T-helper 9 cell (primary cell): ENCODE results near the gene LY6G5B.

Experiments used
- DNase-seq: peaks from one replicate; pipeline ENCODE4 v3.0.0-alpha.2; 2020

The LY6G5B gene

DNA sequence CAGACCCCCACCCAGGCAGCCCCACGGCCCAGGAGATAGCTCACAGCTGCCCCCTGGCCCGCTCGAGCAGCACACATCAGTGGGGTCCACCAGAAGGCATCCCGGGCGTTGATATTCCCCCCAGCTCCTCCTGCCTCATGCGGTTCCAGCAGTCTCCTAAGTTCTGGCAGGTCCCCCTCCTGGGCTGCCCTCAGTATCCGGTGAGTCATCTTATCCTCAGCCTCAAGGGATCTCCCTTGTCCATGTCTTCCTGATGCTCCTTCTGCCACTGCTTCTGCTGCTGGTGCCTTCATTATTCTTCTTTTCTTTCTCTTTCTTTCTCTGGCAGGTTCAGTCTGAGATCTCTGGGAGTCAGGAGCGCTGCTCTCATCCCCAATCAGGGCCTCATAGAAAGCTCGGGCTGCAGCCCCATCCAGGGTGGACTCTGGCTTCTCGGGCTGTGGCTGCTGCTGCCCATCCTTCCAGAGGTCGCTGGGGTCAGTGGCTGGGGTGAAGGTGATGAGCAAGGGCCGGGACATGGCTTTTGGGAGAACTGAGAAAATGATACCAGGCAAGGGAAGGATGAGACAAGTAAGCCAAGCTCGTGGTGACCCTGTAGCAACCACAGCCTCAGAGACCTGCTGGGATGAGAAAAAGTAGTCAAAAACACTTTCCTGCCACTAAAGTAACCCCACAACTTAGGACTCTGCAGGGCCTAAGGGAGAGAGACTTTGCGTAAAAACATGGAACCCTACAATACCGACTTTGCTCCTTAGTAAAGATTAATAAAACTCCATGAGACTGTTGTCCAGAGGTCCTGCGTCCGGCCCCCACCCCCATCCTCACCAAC lies 5.6 kb upstream of the LY6G5B start:
- DNase-seq: no peak

DNA sequence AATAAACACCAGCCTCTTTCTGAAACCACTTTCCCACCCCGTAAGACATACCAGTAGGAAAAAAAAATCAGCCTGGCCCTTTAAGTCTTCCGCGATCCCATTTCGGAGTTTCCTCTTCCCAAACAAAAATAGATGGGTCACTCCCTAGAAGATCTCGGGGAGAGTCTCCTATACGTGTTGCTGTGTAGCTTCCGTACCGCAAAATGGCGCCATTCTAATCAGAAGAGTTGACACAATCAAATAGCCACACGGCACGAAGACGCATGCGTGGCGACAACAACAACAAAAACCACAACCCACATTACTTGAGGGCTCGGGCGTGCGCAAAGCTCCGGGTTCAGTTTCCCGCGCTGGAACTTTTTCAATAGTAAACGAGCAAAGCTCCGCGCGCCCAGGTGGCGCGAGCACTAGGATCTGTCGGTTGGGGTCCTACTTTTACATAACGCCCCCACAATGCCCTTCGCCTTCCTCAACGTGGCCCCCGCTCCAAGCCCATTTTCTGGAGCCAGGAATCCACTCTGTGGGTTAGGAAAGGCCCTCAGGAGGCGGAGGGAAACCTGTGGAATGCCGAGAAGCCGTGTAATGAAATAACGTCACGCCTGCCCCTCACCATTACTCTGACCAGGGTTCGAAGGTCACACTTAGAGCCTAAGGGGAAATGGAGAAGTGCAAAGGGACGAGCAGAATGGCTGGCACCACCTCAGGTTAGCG lies 4.8 kb upstream of the LY6G5B start, which contains the start of gene GPANK1:
TSS of gene GPANK1 (minus strand) at position 208 of the 711 bp plus-strand sequence. CDS start 519 bp downstream, outside the sequence.
- peak; percentile 84 for DNase-seq

DNA sequence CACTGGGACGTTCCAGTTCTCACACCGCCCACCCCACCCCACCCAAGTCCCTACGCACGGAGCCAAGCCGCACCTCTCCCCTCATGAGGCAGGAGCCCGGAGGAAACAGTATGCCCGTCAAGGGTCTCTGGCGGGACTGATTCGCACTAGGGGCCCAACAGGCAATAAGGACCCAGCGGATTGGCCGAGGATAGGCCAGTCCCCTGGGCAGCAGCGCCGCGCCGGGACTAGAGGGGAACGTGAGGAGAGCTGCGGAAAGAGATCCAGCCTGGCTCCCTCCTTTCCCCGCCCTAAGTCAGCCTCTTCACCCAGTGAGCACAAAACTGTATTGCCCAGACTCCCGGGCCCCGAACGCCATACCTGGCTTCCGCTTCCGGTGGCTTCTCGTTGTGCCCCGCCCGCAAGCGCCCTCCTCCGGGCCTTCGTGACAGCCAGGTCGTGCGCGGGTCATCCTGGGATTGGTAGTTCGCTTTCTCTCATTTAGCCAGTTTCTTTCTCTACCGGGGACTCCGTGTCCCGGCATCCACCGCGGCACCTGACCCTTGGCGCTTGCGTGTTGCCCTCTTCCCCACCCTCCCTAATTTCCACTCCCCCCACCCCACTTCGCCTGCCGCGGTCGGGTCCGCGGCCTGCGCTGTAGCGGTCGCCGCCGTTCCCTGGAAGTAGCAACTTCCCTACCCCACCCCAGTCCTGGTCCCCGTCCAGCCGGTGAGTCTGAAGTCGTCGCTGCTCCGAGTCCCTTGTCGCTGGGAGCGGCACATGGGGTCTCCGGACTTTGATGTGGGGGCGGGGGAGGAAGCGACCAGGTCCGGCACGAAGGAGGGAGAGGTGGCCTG lies 4.1 kb upstream of the LY6G5B start, which contains the start of gene CSNK2B:
TSS of gene CSNK2B (plus strand) at position 580 of the 836 bp plus-strand sequence. CDS start 752 bp downstream, outside the sequence.
- DNase-seq: peak; percentile 97

DNA sequence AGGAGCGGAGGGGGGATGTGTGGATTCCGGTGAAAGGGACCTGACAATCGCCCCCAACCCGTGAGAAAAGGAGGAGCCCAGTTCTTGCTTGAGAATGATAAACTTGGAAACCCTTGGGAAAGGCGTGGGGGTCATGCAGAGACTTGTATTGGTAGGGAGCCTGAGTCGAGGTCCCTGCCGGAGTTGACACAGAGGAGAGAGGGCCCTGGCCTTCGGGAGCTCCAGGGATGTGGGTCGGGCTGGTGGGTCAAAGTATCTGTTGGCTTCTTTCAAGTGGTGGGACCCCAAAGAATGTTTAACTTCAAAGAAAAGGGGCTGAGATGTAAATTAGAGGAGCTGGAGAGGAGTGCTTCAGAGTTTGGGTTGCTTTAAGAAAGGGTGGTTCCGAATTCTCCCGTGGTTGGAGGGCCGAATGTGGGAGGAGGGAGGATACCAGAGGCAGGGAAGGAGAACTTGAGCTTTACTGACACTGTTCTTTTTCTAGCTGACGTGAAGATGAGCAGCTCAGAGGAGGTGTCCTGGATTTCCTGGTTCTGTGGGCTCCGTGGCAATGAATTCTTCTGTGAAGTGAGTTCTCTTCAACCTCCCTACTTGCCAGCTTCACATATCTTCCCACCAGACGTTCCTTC lies 3.3 kb upstream of the LY6G5B start:
- DNase-seq: no peak

DNA sequence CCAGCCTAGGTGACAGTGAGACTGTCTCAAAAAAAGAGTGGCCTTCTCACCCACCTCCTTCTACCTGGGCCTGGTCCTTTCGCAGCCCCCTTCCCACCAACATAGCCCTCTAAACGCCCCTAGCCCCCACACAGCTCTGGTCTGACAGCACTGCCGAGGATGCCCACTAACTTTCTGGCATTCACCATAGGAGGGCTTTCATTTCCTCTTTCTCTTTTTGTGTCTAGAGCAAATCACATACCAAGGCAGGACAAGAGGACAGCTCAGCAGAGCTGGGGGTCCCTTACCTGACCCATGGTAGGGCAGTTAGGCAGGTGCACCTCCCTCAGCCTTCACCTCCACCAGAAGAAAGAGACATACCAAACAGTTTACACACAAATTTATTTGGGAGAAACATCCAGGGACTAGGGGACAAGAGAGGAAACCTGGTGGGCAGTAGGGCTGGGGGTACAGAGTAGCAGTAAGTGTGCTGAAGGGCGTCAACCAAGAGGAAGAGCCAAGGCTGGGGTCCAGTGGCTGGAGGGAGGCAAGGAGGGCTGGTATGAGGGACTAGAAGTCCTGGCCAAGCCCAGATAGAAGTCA lies 6.6 kb downstream of the LY6G5B start:
- DNase-seq: no peak

DNA sequence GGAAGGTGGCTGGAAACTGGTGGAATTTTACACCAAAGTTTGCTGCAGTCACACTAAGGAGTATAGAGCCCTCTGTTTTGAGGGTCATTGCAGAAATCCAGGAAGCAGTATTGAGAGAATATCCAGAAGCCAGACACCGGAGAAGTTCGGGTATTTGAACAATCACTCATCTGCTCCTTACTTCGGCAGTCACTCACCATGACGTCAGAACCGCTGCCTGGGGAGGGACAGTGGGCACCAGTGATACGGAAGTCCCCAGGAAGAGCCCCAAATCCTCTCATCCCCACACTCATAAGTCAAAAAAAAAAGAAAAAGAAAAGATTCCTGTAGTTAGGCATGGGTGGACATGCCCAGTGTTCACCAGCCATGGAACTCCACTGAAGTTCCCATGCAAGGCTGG lies 7.1 kb downstream of the LY6G5B start:
- DNase-seq: no peak

DNA sequence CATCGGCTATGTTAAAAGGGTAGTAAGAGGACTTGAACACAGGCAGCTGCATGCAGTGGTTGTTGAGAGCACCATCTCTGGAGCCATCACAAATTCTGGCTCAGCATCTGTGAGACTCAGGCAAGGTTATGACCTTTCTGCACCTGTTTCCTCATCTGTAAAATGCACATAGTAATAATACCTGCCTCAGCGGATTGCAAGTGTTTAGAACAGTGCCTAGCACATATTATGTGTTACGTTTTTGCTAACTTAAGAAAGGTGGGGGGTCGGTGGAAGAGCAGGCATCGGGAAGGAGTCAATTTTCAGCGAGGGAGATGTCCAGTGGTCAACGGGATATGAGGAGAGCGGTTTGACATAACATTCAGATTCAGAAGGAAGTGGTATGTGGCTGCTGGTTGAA lies 8.2 kb downstream of the LY6G5B start:
- DNase-seq: no peak

DNA sequence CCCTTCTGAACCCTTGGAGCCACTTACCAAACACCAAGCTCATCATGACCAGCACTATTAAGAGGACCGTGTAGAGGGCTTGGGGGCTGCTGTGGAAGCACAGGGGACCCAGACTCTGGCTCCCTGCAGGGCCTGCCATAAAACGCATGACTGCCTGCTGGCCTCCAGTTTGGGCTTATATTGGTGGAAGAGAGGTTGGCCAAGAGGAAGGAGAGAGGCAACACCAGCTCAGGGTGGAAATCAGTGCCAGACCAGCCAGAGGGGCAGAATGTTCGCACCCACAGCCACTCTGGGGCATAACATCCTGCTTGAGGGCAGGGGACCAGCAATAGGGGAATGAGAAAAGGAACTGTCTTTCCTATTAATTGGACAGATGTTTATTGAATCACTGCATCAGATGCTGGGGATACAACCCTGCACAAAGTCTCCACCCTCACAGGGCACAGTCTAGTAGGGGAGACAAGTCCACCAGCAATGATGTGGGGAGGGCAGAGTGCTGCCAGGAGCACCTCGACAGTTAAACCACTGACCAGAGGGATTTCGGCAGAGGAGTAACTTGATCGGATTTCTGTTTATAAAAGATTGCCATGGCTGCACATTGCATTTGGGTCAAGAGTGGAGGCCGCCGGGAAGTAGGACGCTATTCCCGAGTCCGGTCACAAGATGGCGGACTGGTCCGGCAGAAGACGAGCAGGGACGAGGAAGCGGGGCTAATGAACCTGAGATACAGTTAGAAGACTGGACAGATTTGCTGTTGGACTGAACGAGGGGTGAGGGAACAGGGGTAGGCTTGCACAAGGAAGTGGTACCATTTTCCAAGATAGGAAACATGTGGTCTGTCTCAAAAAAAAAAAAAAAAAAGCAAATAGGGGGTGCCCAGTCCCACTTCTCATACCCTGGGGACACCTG lies 10.7 kb downstream of the LY6G5B start, which contains the start of gene LY6G5C:
TSS of gene LY6G5C (minus strand) at position 842 of the 909 bp plus-strand sequence. CDS start at position 148, 694 bp downstream.
- DNase-seq: peak; percentile 43

DNA sequence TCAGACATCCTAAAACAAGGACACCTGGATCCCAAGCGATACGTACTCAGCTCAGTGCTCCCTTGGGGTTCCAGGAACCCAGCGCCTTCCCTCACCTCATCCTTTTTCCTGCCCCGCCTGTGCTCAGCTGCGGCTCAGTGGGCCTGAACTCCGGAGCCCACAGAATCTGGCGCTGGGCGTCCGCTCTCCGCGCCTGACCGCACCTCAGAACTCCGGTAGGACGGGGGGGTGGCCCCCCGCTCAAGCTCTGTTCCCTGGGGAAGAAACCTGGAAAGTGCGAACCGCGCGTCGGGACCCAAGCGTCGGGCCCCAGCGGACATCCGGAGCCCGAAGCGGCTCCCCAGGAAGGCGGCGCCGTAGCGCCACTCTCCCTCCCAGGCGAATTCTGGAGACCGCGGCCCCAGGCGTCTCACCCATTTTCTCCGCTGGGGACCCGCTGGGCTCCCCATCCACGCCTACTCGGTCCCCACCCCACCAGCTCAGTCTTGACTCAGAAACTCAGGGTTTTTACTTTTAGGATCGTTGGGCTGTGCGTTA lies 11.4 kb downstream of the LY6G5B start:
- DNase-seq: peak; percentile 26

DNA sequence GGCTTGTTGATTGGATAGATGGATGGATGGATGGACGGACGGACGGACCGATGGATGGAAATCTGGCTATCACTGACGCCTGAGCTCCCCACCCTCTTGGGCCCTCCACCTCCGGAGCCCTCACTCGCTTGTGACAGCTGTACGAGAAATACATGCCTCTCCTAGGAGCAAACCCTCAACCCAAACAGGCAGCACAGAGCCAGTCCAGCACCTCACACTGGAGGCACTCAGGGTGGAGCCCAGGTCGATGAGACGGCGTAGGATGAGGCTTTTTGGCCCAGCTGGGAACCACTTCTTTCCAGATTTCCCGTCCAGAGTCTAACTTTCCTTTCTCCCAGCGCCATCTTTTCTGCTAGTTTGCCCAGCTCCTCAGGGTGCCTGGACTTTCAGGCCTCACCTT lies 13.8 kb downstream of the LY6G5B start:
- no peak for DNase-seq

DNA sequence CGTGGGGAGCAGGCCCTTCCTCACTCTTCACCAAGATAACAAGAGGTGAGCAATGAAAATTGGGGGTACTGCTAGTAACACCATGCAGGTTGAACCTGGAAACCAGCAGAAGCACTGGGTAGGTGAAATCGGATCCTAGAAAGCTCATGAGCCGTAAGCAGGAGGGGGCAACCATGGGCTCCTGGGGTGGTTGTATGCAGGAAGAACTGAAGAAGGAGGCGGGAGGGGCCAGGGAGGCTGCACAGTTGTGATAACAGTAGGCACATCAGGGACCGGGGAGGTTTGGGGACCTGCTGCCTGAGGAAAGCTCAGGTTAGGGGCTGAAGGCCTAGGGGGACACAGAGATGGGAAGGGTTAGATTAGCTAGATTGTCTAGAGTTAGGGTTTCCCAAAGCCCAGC lies 16.7 kb downstream of the LY6G5B start:
- no peak for DNase-seq

DNA sequence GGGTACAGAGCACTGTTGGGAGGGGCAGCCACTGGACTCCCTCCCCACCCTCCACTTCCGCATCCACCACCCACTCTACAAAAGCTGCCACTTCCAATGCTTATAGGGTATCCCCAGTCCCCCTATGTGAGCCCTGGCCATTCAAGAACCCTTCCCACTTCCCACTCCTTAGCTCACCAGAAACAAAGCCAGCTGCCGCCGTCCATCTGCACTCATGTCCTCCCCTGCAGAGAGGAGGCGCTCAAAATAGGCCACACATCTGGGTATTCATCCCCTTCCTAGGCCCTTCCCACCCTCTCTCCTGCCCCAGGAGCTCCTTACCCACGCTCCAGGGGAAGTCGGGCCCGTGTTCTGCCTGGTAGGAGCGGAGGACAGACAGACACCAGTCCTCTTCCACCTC lies 17.5 kb downstream of the LY6G5B start:
- no peak for DNase-seq

DNA sequence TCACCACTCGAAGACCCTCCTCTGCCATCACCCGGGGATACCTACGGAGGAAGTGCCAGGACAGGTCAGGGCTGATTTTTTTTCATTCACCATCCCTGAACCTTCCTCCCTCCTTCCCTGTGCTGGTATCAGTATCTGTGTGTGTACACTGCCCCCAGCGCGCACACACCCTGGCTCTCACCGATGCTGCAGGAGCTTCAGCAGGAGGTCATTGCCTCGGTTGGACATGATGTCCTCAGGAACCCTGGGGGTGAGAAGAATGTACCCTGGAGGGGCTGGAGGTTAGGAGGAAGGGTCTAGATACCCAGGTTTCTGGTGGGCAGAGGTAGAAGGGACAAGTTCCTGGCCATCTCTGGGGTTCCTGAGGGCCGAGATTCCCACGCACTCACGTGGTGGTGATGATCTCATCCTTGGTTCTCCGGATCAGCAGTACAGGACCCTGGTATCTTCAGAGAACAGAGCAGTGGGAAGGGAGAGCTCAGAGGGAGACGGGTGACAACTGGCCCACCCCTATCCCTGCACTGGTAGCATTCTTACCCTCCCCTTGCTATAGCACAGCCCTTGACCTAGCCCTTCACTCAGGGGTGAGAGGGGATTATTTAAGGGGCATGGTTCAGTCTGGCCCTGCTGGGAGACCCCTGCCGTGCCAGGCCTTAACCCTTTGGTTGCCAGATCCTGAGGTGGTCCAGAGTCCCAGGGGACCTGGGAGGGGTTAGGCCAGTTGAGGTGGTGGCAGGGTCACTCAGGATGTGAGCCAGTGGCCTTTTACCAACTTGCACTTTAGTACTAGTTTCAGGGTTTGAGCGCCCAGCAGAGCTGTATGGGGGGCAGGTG lies 18.3 kb downstream of the LY6G5B start:
- DNase-seq: no peak

DNA sequence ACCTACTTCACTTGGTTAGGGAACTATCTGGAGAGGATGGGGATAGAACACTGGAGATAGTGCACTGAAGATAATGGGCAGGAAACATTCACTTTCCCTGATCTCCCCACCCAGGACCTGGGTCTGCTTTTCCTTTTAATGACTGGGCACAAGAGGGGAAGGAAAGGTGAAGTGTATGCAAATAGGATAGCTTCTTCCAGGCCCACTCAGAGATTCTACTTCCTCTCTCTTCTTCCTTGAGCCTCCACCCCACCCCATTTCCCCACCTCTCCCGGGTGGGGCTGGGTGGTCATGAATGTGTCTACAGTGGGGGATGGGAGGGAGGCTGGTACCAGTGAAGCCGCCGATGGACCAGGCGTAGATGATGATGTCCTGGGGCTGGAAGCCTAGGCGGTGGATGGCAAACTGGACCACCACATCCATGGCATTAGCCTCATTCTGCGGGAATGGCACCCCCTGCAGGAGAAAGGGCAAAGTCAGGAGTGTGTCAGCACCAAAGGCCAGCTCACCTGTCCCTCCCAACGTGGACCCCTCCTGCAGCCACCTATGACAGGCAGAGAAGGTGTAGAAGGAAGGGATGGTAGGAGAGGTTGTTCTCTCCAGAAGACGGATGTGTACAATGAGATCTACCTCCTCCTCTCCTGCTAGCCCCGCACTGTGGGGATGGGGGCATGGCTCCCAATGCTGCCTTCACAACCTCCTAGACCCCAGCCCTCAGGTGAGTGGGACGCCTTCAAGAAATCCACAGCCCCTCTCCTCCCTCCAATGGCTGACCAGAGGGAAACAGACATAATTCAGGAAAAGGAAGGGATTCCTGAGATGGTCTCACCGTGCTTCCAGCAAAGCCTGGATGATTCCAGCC lies 19.7 kb downstream of the LY6G5B start:
- no peak for DNase-seq

DNA sequence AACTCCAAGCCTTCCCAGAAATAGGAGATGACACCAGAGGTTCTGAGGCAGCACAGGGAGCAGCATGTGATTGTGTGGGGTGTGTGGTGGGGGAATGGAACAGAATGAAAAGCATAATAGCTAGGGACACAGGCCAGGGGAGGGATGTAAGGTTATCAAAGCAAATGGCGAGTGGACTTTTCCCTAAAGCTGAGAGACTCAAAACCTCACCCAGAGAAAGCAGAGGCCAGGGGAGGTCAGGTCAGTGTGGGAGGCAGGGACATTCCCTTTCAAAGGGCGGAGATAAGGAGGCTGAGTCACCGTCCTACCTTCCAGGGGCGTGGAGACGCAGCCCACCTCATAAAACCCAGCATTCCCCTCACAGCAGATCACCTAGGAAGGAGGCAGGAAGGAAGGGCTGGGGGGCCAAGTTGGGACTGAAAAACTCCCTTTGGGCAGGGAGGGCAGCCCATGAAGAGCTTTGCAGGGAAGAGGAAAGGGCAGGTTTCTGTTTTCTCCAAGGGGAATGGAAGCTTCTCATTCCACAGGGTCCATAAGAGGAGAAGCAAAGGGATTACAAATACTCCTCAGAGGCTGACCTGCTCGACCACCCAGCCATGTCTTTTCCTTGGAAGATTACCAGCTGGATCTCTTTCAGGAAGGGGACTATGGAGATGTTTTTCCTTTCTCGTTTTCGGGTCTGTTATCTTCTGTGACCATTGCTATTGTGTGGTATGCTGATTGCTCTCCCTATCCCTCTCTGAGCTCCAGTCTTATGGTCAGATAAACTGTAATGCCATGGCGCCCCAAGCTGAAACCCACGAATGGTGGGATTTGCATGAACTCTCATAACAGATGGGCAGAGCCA lies 20.7 kb downstream of the LY6G5B start:
- DNase-seq: no peak

DNA sequence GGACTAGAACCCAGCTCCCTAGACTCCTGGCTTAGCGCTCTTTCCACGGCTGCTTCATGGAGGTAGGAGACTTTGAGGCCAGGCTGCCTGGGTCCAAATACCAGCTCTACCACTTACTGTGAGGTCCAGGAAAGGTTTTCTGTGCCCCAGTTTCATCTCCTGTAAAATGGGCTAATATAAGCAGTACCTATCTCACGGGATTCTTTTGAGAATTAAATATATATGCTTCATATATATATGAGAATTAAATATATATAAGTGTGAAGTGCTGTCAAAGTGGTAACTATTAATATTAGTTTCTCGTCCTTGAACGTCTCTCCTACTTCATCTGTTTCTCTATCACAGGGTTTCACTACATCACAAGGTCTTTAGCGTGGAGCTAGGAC lies 21.3 kb downstream of the LY6G5B start:
- no peak for DNase-seq

DNA sequence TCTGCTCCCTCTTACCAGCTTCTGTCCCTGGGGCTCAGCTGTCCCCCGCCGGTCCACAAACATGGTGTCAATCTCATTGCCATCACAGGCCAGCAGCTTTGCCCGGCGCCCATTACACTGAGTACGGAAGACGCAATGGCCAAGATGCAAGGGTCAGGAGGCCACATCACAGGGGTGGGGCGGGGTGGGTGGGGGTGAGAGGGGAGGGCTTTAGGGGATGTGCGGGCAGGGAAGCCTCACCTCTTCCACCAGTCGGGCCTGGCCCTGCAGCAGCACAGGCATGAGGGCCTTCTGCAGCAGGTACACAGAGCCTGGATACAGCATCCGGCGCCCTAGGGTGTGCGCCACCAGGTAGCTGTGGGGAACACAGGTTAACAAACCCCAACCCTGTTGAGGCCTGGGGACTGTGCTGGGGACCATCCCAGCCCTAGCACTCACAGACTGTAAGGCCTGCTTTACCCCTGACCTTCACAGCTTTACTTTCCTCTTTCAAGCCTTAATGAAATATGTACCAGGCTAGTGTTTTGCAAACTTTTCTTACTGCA lies 21.9 kb downstream of the LY6G5B start:
- DNase-seq: no peak
